ENCODE measurements around the gene USP17L18. TPM values are rescaled to one million over a fixed set of nuclear protein-coding genes. Genes with fewer than 3 reads are reported as not detected.
A peak's percentile ranks its signal among the peaks of the same experiment; 100 is the strongest.
"Not testable (repeated sequence)": the region's sequence is repeated elsewhere in the genome, so short reads cannot be mapped to it uniquely, and the experiment has no call there.

USP17L18 gene
- total RNA-seq, 4 donors from 2014 or later: not detected

DNA sequence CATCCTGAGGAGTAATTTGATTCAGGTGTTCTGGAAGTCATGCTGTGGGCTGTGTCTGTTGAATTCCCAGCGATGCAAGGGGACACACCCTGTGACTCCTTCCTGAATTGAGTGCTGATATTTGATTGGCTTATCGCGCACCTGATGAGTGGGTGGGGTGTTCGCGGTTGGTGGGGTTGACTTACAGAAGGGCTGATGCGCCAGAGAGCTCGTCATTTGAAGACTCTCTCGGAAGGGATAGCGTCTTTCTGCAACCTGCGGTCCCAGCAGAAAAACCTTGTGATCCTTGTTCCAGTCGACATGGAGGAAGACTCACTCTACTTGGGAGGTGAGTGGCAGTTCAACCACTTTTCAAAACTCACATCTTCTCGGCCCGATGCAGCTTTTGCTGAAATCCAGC is 14.1 kb downstream of the USP17L18 start, which contains the start of gene USP17L21:
Gene USP17L21 (plus strand): TSS at position 301 of the 400 bp plus-strand sequence. CDS start 0 bp downstream, at position 301.
- H3K9me3 ChIP-seq; intact Hi-C loops (cut with DNase I); H3K27me3 ChIP-seq; H3K27ac ChIP-seq; DNase-seq; H3K36me3 ChIP-seq; H3K4me3 ChIP-seq (replicated peaks in 1 of 3); H3K4me1 ChIP-seq: not testable (repeated sequence)
- no CpG with 5 or more reads among the region's 13 CpGs for WGBS, 2 donors

DNA sequence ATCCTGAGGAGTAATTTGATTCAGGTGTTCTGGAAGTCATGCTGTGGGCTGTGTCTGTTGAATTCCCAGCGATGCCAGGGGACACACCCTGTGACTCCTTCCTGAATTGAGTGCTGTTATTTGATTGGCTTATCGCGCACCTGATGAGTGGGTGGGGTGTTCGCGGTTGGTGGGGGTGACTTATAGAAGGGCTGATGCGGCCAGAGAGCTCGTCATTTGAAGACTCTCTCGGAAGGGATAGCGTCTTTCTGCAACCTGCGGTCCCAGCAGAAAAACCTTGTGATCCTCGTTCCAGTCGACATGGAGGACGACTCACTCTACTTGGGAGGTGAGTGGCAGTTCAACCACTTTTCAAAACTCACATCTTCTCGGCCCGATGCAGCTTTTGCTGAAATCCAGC is 18.9 kb downstream of the USP17L18 start, which contains the start of gene USP17L22:
Gene USP17L22 (plus strand): TSS at position 301 of the 400 bp plus-strand sequence. CDS start 0 bp downstream, at position 301.
- H3K36me3 ChIP-seq; H3K27ac ChIP-seq; H3K27me3 ChIP-seq; intact Hi-C loops (cut with DNase I); H3K9me3 ChIP-seq; H3K4me1 ChIP-seq; H3K4me3 ChIP-seq (replicated peaks in 1 of 3); DNase-seq: not testable (repeated sequence)
- WGBS, 2 donors: no CpG with 5 or more reads among the region's 15 CpGs

- intact Hi-C loops (cut with DNase I); H3K9me3 ChIP-seq; H3K4me1 ChIP-seq; H3K27me3 ChIP-seq; H3K36me3 ChIP-seq; H3K27ac ChIP-seq; H3K4me3 ChIP-seq (replicated peaks in 1 of 3): not testable (repeated sequence)
- peak; percentile 8 to 41 for DNase-seq
- WGBS, 2 donors: 90 to 93% methylated on average over 8 of the region's 10 CpGs
Measured at GRCh38 chr4:9271719-9272118, 23.3 kb downstream of the USP17L18 start.

Other genes starting within 250 kb of the USP17L18 start
- gene FAM90A26, start 78.2 kb upstream of the USP17L18 start, total RNA-seq: not detected
- not detected for gene USP17L10, start 38.0 kb upstream of the USP17L18 start, total RNA-seq
- gene USP17L11, start 33.2 kb upstream of the USP17L18 start, total RNA-seq: not detected
- not detected for gene USP17L12, start 28.5 kb upstream of the USP17L18 start, total RNA-seq
- gene USP17L13, start 23.7 kb upstream of the USP17L18 start, total RNA-seq: not detected
- gene USP17L15, start 14.2 kb upstream of the USP17L18 start, total RNA-seq: not detected
- not detected for gene USP17L17, start 4.8 kb upstream of the USP17L18 start, total RNA-seq
- gene USP17L19, start 4.7 kb downstream of the USP17L18 start, total RNA-seq: not detected
- gene USP17L20, start 9.5 kb downstream of the USP17L18 start, total RNA-seq: not detected
- gene USP17L21, start 14.2 kb downstream of the USP17L18 start, total RNA-seq: not detected
- gene USP17L22, start 19.0 kb downstream of the USP17L18 start, total RNA-seq: not detected
- gene USP17L24, start 76.5 kb downstream of the USP17L18 start, total RNA-seq: not detected
- not detected for gene USP17L25, start 81.3 kb downstream of the USP17L18 start, total RNA-seq
- gene USP17L26, start 86.0 kb downstream of the USP17L18 start, total RNA-seq: not detected
- not detected for gene USP17L5, start 90.8 kb downstream of the USP17L18 start, total RNA-seq
- gene USP17L27, start 95.5 kb downstream of the USP17L18 start, total RNA-seq: not detected
- gene USP17L28, start 100.3 kb downstream of the USP17L18 start, total RNA-seq: not detected
- not detected for gene USP17L29, start 105.0 kb downstream of the USP17L18 start, total RNA-seq
- gene USP17L30, start 114.5 kb downstream of the USP17L18 start, total RNA-seq: not detected
- gene DEFB131A, start 195.8 kb downstream of the USP17L18 start, total RNA-seq: not detected